Stimulated activated CD4-positive, alpha-beta T cell treated with anti-CD3 and anti-CD28 coated beads, Interleukin-4, amount 100 ng/mL, for 1 hour (primary cell): ENCODE data around the gene CNGA3.
"Not testable (repeated sequence)": the region's sequence is repeated elsewhere in the genome, so short reads cannot be mapped to it uniquely, and the experiment has no call there.

ENCODE experiments used
- DNase-seq: peaks from one replicate; pipeline ENCODE4 v3.0.0-alpha.2; 2020

The CNGA3 gene

DNA sequence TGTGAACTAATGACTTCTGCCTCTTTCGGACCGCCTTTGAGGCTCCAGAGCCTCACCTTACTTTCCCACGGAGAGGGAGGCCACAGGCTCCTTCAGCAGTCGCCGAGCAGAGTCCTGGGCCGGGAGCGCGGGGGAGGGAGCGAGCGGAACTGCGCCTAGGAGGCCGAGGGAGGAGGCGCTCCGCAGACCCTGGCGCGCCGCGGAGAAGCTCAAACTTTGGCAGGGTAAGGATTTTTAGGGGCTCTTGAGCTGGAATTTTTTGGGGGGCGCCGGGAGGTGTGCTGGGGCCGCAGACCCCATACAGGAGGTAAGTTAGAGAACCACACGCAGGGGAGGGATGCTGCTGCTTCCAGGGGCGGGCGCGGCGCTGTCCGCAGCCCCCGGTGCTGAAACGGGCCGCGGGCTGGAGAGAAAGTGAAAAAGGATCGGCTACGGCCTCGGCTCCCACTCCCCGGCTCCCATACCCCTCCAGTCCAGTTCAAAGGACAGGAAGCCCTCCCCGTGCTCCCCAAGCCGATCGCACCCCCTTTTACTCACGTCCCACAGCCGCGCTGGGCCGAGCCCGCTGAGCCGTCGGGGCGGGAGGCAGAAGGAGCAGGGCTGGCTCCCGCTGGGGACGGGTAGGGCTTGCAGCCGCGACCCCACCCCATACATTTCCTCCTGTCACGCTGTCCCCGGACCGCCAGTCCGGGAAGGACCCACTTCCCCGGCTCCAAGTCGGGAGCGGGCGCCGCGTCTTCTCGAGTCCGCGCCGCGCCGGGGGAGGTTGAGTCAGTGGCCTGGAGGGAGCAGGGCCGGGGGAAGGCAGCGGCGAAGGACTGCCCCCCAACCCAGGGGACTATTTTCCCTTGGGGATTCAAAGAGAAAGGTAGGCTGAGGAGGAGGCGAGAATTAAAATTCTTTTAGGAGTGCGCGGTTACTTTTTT, at the start of gene CNGA3:
CNGA3 (plus strand) TSS at position 146 of the 926 bp plus-strand sequence. CDS start 23,520 bp downstream, outside the sequence.
- peak; percentile 29 for DNase-seq

DNA sequence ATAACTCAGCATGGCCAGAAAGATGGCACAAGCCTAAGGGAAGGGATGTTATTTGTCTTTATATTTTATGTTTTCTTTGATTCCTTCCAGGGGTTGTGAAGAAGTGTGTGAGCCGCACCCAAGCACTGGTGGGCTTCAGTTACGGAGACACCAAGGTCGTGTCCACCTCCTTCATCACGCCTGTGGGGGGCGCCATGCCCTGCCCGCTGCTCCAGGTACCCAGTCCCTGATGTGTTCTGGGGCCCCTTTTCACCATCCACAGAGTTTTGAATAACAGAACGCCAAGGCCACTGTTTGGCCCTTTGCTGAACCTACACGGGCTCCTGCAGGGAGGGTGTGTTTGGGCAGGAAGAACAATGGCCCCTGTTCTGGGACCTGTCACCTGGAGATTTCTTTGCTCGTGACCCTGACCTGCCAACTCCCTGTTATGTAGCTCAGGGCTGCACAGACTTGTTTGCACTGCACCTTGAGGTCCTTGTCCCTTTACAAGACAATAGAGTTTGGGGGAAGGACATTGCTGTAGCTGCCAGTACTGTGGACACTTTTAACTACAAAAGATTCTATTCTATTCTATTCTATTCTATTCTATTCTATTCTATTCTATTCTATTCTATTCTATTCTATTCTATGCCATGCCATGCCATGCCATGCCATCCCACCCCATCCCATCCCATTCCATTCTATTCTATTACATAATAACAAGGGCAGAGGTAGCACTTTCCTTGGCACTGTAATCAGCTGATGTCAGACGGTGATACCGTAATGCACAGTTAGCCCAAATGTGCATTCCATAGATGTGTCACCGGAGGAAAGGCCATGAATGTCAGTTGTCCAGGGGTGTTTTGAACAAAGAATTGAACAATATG, 48.2 kb upstream of the CNGA3 start:
- DNase-seq = no peak

DNA sequence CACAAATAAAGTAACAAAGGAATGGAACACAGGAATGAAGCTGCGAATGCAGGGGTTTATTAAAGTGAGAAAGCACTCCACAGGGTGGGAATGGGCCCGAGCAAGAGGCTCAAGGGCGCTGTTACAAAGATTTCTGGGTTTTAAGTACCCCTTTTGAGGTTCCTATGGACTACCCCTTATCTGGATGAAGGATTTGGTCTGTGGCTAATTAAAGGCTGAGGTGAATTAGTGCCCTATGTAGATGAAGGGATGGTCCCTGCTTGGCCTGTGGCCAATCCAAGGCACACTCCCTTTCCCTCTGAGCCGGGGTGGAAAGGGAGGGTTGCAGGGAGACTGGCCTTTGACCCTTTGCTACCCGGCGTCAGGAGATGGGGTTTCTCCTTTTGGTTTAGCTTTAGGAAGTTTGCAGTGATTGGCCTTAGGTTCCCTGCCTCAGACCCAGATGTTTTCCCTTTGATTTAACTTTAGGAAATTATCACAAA, 47.5 kb upstream of the CNGA3 start:
- no peak for DNase-seq

DNA sequence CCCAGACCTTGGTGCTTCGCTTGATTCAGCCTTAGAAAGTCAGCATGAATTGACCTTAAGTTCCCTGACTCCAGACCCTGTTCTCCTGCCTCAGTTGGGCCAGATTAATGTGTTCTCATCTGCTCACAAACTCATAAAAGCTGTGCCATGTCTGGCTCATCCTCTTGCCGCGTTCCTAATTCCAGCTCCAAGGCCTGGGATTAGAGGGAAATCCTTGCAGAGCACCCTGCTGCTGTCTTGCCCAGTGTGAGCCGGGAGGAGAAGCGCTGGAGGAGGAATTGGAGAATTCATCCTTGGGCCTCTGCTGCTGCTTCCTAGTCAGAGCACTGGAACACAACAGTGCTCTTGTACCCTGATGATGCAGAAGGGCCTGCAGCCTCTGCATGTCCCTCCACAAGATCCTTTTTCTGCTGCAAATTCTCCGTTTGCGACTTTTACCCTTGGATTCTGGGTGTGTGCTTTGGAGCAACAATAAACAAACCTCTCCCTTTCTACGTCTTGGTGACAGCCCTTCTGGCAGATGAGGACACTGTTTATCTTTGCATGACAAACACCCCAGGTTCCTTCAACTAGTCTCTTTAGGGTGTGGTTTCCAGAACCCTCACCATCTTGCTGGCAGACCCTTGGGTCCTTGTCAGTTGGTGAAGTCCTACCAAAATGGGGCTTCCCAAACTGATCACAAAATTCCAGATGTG, 46.9 kb upstream of the CNGA3 start:
- no peak for DNase-seq

DNA sequence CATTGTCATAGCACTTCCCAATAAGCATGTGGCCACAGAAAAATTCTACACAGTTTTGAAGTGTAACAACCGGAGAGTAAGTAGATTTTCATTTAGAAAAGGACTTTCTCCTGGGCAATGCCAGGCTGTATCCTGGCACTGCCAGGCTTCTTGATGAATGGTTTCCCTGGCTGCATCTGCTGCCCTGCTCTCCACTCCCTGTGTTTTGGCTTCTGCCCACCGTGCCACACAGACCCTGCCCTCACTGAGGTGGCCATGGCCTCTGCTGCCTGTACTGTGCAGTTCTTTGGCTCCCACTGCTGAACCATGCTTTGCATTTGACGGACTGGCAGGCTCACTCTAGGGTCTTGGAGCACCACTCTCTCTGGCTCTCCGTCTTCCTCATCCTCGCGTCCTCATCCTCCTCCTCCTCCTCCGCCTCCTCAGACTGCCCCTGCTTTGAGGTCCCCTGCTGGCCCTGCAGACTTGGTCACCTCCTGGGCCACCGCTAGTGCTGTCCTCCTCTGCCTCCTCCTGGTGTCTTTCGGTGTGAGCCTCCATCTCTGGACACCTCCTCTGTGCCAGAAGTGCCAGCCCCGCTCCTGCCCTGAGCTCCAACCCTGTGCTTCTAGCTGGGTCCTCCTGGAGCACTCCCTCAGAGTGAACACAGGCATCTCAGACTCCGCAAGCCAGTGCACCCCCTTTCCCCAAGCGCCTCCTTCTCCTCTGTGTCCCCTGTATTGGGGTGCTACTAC, 45.9 kb upstream of the CNGA3 start:
- no peak for DNase-seq

DNA sequence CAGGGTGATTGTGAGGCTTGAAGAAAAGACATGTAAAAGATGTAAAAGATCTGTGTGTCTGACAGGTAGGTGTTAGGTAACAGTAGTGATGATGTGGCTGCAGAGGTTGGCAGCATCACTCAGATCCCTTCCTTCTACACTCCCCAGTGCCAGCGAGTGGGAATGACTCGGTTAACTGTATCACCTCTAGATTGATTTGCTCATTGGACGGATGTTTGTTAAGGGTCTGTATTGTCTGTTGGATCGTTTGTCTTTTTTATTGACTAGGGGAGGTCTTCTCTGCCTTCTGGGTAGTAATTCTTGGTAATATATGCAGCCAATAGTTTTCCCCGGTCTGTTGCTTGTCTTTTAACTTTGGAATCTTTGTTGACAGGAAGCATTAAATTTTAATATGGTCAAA, 44.8 kb upstream of the CNGA3 start:
- DNase-seq = no peak

DNA sequence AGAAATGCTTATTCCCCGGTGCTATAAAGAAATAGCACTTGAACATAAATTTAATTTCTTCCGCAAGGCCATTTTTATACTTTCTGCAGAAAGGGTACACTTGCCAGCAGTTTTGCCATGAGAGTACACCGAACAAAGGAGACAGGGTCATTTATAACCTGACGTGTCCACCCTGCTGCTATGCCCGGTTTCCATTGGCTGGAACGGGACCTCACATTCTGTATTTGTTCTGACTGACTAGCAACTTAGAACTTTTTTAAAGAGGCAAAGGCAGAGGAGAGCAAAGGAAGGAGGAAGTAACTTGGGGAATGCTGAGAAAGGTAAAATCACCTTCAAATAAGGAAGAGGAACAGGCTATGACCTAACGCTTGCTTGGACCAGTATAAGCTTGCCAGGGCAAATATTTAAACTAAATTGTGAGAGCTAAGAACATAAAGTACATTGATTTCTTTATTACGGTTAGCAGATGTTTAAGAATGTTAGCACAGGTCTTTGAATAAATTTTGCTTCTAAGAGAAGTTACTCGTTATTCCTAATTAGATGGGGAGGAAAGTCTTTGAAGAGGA, 39.0 kb upstream of the CNGA3 start:
- DNase-seq = not testable (repeated sequence)

DNA sequence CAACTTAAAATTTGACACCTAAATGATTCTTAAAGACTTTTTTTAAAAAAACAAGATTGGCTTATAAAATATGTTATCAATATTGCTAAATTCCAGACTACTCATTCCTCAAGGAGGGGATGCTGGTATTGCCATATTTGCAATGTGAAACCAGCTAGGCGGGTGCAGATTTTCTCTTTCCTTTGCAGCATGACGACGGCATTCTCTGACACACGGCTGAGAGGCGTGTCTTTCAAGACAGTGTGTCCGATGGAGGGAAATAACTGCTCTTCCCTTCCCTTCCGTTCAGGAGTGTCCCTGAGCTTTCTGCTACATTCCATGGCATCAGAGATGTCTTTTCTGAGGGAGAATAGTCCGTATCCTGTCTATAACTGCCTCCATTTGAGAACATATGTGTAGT, 38.2 kb upstream of the CNGA3 start:
- DNase-seq = no peak

DNA sequence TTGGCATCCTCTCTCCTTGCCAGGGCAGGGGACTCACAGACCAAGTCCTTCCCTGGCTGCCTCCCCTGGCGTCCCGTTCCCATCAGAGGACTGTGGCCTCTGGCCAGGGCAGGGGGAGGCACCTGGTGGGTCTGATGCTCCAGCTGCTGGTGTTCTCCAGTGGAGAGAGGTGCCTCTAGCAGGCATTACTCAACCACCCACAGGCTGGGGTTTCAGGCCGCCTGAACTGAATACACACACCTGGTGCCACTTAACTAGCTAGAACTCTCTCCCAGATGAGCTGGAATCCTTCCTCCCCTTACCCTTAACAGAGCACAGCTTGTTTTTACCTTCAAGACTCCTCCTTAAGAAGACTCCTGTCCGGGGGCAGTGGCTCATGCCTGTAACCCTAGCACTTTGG, 37.7 kb upstream of the CNGA3 start:
- DNase-seq = no peak

DNA sequence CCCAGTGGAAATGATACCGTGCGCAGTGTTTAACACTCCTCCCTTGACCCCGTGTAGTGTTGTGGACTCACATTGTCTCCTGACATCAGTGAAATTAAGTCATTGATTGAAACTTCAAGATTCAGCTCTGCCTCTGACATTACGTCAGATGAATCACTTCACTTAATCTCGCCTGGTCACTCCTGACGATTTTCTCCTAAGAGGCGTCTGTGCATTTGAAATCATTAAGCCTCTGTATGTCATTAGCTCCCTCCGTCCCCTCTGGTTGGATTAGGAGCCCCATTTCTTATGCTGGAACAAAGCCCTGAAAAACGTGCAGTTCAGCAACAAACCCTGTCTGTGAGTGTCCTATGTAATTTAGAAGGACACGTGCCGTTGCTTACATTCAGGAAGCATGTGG, 36.7 kb upstream of the CNGA3 start:
- no peak for DNase-seq

DNA sequence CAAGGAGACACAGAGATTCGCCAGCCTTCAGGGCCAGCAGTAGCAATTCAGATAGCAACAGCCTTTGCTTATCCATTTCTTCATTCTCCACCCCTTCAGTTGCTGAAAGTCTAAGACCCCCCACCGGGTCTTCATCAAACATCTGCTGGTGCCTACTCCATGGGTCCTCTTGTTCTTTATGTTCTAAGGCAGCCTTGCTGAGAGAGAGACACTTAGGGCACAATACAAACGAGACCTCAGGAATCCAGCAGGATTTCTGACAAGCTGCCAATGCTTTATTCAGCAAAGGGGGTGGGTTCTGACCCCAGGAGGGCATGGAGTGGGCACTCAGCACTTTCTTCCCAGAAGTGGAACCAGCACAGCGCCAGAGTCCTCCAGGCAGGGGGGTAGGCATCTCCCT, 36.2 kb upstream of the CNGA3 start:
- no peak for DNase-seq

DNA sequence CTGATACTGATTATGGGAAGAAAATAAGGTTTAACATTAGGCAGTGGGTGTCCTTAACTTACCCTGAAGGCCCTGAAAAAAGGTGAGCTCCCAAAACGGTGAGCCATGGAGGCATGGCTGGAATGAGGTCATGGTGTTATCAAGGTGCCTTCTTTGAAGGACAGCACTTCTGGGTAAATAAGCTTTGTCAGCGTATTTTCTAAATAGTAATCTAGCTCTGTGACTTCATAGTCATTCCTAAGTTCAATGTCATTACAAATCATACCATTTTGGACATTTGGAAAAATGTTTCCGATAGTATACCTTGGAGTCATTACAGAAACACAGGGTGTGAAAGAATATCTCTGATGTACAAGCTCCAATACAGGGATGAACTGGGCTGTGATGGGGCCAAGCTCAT, 35.2 kb upstream of the CNGA3 start:
- DNase-seq = no peak

DNA sequence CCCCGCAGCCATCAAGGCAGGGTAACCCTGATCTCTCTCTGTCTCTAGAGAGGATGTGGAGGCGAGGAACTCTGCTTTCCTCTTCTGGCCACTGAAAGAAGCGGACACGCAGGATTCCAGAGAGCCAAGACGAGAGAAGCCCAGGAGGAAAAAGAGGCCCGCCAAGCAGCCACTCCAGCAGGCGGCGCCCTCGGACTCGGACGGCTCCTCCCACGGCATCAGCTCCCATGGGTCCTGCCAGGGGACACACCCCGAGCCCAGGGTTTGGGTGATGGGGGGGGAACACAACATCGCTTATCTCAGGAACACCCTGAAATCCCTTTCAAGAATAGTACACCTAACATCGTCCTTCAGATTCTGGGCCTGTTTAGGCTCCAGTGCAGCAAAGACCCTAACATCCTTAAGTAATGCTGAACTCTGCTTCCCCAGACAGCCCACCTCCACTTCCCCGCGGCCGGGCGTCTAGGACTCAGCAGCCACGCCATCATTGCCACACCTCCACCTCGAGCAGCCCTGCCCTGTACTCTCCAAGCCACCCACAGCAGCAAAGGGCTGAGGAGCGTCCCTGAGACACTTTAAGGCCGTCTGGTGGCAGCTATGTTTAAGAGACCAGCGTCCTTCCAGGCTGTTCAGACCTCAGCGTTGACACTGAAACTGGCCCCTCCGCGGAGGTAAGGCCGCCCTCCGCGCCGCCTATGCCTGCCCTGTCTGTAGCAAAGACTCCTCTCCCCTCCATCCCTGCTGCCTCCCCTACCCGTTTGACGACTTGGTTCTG, 34.3 kb upstream of the CNGA3 start:
- DNase-seq = no peak

DNA sequence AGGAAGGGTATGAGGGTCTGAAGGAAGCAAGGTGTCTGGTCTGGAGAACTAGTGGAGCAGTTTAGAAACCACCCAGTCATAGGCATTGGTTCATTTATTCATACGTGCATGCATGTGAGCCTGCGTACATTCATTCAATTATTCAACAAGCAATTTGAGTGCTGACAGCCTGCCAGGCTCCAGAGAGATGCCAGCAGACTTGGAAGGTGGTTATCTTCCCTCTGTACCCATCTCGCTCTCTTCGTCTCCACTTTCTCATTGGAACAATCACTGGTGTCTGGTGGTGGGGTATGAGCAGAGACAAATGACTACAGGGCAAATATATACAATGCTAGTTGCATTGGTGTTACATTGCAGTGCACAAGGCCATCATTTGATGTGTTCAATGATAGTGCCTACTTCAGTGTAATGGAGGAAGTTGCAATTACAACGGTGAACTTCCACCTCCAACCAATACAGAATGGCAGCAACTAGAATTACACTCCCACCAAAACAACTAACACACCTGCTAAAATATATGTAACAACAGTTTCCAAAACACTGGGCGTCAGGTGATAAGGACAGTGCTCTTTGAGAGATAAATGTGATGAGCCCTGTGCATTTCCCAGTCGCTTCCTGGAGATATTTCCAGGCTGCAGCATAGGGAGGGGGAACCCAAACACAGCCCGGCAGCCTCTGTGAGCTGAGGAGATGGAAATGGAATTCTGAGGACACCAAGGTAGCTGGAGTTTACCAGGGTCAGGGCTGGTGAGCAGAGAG, 32.6 kb upstream of the CNGA3 start:
- DNase-seq = no peak

DNA sequence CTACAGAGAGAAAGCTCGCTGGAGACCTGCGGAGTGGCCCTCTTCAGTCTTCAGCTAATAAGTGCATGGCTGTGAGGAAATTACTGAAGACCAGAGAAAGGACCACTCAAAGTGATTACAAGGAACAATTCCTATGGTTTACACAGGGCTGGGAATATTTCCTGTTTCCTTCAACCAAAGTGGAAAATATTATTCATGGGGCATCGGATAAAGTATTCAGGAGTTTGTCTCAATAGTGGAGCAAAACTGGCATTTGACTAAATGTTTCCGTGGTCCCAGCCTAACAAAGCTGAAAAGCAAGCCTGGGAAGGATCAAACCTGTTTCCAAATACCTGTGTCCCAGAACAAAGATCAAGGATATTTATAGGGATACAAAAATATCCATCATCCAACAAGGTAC, 32.0 kb upstream of the CNGA3 start:
- DNase-seq = no peak

DNA sequence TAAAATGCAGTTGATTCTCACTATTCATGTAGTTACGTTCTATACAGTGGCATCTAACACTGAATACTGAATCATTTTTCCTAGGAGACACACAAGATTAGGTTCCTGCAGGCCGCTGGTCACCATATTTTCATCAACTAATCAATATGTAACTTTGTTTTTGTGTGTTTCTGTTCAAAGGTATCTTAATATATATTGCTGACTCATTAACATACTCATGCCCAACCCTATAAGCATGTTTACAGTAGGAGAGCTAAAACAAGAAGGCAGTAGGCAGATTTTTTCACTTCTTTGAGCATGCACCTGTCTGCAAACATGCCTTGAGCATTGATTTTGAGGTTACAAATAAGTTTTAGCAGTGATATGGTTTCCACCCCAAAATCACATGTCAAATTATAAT, 30.3 kb upstream of the CNGA3 start:
- no peak for DNase-seq

DNA sequence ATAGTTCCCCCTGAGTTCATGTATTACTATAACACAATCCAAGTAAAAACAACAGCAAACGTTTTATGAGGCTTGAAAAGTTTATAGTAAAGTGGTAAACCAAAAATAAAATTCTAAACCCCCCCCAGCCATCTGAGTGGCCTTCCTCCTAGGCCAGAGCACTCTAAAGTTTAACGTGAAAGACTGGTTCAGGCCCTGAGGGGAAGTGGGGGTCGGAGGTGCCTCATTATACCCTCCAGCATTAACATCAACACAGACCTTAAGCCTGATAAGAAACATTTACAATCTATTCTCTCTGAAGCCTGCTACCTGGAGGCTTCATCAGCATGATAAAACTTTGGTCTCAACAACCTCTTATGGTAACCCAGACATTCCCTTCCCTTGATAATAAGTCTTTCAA, 29.0 kb upstream of the CNGA3 start:
- no peak for DNase-seq

DNA sequence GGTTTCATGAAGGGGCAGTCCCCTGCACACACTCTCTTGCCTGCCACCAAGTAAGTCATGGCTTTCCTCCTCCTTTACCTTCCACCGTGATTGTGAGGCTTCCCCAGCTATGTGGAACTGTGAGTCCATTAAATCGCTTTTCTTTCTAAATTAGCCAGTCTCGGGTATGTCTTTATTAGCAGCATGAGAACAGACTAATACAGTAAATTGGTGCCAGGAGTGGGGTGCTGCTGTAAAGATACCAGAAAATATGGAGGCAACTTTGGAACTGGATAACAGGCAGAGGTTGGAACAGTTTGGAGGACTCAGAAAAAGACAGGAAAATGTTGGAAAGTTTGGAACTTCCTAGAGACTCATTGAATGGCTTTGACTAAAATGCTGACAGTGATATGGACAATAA, 26.1 kb upstream of the CNGA3 start:
- DNase-seq = not testable (repeated sequence)

DNA sequence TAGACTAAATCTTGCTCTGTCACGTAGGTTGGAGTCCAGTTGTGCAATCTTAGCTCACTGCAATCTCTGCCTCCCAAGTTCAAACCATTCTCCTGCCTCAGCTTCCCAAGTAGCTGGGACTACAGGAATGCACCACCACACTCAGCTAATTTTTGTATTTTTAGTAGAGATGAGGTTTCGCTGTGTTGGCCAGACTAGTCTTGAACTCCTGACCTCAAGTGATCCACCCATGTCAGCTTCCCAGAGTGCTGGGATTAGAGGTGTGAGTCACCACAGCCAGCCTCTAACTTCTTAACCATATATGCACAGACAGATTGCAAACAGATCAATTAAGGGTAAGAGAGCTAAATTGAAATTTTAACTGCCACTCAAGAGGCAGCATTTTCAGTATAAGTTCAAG, 22.1 kb upstream of the CNGA3 start:
- no peak for DNase-seq

DNA sequence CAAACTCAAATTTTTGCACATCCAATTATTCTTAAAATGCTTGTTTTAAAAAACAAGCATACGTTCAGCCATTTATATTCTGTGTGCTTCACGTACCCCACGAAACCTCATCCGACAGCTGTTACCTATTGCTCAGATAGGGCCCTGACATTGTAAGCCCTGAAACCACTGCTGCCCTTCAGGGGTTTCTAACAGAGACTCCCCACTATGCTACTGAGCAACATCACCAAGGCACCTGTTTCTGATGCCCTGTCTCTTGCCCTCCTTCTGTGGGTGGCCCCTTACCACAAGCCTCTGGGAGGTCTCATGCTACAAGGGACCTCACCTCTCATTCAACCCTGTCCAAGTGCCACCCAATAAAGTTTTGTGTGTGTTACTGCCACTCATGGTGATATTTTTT, 18.5 kb upstream of the CNGA3 start:
- DNase-seq = no peak

DNA sequence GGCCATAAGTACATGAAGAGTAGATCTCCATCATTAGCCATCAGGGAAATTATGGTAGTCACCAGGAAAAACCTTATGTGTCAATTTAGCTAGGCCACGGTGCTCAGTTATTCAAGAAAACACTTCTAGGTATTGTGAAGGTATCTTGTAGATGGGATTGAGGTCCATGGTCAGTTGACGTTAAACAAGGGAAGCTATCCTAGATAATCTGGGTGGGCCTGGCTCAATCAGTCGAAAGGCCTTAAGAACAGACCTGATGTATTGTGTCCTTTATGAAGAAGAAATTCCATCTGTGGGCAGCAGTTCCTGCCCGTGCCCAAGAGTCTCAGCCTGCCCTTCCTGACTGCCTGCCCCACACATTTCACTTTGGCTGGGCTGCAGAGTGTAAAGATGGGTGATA, 16.7 kb upstream of the CNGA3 start:
- DNase-seq = no peak
